B cell (primary cell): Measurements from ENCODE around the gene CABLES1.

Experiments used
- CTCF ChIP-seq: fragments of 200-600 bp; IDR thresholded peaks from one replicate; pipeline ENCODE4 v1.8.0; 2022; ENCODE audit warnings: antibody characterized with exemption, mild to moderate bottlenecking
- EZH2 ChIP-seq: IDR thresholded peaks from 2 replicates; pipeline ENCODE4 v1.6.1; 2012; ENCODE audit warnings: borderline replicate concordance, low read depth, mild to moderate bottlenecking, moderate library complexity, low read length; ENCODE audit not compliant: insufficient read depth, poor library complexity, severe bottlenecking

- TF ChIP-seq CTCF (no peak), EZH2 (no peak)
These were observed 1.2 kb upstream of the CABLES1 start for GRCh38 chr18:23133860-23134779.
